HG02973 (cell line): ENCODE data around the gene C14orf93.
A peak's percentile ranks its signal among the peaks of the same experiment; 100 is the strongest.
"Not testable (repeated sequence)": the region's sequence is repeated elsewhere in the genome, so short reads cannot be mapped to it uniquely, and the experiment has no call there.

Experiments used
- ATAC-seq: cut with Tn5 transposase; IDR thresholded peaks from one replicate; pipeline ENCODE4 v1.9.1; 2021; ENCODE audit warnings: moderate library complexity; ENCODE audit not compliant: unreplicated experiment

C14orf93 gene

DNA sequence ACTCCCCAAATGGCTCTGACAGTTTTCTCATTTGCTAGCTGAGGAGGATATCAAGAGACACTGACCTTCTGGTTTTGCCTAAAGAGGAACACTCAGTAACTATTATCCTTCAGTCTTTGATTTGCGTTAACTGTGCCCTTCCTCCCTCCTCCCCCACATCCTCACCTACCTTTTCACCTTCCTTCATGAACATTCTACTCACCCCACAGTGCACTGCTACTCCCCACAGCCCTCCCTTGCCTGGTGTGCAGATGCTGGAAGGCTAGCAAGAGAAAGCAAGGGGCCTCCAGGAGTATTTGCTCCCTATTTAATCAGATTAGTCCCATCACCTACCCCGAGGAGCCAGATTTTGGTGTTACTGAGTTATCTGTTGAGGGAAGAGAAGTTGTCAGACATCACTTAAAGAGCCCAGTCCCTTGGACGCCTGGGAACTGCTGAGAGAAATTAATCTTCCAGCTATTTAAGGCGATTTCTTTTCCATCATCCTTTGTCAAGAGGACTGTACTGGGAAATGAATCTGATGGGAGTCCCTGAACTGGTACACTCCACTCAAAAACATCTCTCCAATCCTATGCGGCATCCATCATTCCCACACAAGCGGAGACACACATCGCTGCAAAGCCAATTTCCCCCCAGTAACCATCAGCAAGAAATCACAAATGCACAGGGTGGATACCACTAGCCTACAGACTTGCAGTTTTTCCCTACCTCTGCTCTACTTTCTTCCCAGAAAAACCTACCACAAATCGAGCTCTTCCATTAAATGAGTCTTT is 13.3 kb upstream of the C14orf93 start:
- ATAC-seq: no peak

GRCh38 chr14:23021889-23022442 is 12.0 kb upstream of the C14orf93 start:
- ATAC-seq: no peak

- ATAC-seq: no peak
These were observed 11.5 kb upstream of the C14orf93 start for GRCh38 chr14:23021434-23021833.

DNA sequence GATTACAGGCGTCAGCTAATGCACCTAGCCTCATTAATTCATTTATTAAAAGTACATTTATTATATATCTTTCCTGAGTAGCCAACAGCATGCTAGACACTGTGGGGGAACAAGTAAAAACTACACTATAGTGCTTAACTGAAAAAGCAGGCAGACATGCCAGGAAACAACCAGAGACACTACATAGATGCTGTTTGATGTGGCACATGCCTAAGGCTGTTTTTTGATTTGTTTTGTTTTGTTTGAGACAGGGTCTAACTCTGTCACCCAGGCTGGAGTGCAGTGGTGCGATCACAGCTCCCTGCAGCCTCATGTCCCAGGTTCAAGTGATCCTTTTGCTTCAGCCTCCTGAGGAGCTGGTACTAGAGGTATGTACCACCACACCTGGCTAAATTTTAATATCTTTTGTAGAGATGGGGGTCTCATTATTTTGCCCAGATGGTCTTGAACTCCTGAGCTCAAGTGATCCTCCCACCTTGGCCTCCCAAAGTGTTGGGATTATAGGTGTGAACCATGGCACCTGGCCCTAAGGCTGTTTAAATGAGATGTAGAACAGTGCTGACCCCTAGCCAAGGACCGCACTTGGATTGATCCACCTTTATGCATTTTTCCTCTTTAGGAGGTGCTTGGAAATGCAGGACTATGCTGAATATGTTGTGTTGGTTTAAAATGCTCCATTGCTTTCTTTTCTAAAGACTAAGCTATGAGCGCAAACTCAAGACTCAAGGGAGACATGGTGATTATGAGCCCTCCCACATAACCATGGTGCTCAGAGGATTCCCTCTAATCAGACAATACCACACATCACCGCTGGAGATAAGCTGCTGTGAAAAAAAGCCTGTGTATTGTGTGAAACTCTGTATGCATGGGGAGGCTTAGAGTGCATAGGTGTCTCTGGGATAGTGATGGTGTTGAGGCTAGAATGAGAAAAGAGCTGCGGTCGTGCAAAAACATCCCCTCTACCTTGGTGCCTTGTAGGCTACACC is 10.5 kb upstream of the C14orf93 start:
- no peak for ATAC-seq

GRCh38 chr14:23018107-23018506 is 8.2 kb upstream of the C14orf93 start:
- ATAC-seq: no peak

DNA sequence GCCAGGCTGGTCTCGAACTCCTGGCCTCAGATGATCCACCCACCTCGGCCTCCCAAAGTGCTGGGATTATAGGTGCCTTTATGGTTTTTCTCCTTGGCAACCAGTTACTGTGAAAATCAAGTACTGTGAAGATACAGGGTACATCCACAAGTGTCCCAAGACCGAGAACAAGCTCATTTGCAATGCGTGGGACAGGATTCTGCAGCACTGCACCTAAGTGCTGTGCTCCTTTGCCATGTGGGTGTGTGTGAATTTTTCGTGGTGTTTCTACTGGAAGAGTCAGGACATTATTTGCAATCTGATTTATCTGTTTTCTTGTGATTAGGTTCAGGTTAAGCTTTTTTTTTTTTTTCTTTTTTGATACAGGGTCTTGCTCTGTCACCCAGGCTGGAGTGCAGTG is 7.1 kb upstream of the C14orf93 start:
- ATAC-seq: no peak

DNA sequence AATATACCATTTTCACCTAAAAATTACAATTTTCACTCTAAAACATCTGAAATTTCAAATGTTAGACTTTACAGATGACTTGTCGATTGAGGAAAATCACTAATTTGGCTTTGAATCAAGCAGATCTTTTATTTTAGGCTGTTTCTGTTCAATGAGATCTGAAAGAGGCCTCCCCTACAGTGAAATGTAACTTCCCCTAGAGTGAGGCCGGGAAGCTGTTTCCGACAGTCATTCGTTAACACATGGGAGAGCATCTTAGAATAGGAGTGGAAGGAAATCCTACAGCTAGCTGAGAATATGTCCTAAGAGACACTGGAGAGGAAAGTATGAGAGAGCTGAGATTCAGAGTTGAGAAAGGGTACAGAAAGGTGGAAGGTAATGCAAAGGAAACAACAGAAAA is 5.7 kb upstream of the C14orf93 start:
- ATAC-seq: no peak

GRCh38 chr14:23013749-23014054 is 3.8 kb upstream of the C14orf93 start:
- not testable (repeated sequence) for ATAC-seq

DNA sequence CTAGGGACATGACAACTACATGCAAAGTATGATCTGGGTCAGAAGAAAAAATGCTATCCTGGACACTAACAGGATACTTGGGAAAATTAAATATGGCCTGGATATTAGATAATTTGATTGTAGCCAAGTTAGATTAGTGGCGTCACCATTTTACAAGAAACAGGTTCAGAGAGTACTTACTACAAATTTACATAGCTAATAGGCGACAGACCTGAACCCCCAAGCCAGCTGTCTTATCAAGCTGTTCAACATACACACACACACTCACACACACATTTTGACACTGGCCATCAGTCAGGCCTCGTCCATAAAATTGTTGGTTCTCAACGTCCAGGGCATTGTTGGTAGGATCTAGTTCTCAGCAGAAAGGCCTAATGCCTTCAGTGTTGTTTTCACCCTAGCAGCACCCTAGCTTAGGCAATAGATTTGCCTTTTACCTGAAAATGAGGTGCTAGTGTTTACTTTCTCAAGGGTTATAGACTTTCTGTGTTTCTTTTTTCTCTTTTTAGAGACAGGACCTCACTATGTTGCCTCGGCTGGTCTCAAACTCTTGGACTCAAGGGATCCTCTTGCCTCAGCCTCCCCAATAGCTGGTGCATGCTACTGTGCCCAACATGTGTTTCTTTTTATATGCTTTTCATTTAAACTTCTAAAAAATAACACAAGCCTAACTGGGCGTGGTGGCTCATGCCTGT is 3.3 kb upstream of the C14orf93 start:
- no peak for ATAC-seq

- ATAC-seq: no peak
These were observed 432 bp downstream of the C14orf93 start for GRCh38 chr14:23009483-23009938.

DNA sequence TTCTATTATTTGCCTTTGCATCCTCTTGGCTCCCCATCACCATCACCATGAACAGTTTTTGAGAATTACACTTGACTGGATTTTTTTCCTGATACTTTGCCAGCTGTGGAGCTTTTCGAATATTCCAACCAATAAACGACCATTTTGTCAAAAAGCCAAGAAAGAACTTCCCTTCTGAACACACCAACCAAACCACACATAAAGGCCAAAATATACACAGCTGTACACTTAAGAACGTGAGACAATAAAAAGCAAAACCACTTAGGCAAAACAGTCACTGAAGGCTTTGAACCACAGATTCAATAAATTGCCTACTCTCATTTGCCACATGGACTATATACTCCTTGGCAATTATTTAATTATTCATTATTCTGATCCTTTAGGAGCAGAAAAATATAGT is 1.1 kb downstream of the C14orf93 start:
- ATAC-seq: no peak

DNA sequence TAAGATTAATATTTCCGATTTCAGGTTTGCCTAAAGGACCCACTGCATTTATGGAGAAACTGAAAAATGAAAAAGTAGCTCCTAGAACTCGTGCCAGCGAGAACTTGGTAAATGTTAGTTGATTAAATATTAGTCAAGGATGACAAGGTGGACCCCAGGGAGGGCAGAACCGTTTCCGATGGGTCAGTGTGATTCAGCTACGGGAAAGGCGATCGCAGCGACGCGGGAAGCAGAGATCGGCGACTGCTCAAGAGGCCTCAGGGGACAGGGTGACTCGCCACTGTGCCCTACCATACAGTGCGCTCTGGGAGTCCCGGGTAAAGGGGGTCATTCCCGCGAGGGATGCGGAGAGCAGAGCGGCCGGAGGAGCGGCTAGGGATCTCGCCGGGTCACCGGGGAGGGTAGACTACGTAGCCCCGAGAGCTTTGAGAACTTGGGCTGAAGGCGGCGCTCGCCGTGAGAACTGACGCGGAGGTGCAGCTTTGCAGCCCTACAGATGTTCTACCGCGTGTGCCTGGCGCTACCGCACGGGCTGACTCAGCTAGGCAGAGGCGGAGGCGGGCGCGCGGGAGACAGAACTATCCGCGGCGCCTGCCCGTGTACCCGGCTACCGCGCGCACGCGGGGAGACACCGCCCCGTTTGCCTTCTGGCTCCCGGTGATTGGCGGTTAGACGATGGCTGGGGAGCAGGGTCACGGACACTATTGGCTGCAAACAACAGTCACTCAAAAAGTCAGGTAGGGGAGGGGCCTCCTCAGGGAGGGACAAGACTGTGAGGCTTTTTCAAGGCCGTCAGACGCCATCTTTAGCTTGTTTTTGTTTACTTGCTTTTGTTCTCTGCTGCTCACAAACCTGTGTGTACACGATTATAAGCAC is 3.2 kb downstream of the C14orf93 start:
- ATAC-seq: peak; percentile 91

GRCh38 chr14:23006188-23006534 is 3.8 kb downstream of the C14orf93 start:
- ATAC-seq: no peak

- no peak for ATAC-seq
These were observed 4.3 kb downstream of the C14orf93 start for GRCh38 chr14:23005451-23006187.

- ATAC-seq: not testable (repeated sequence)
These were observed 5.7 kb downstream of the C14orf93 start for GRCh38 chr14:23004274-23004673.

- ATAC-seq: no peak
These were observed 7.4 kb downstream of the C14orf93 start for GRCh38 chr14:23002592-23002991.

DNA sequence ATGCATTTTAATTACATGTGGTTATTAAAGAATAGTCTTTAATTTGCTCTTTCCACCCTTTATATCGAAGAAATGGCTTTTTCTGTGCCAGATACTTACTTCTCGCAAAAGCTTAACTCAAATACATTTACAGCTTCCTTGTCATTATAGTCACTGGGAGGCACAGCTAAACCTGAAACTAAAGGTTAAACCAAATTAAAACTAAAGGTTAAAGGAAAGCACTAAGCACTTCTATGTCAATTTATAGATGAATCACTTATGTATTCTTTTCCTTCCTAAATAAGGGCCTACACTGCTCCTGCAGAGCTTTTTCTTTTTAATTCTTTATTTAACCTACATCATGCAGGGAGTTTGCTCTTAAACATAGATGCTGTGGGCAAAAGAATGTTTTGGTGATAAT is 9.1 kb downstream of the C14orf93 start:
- no peak for ATAC-seq

DNA sequence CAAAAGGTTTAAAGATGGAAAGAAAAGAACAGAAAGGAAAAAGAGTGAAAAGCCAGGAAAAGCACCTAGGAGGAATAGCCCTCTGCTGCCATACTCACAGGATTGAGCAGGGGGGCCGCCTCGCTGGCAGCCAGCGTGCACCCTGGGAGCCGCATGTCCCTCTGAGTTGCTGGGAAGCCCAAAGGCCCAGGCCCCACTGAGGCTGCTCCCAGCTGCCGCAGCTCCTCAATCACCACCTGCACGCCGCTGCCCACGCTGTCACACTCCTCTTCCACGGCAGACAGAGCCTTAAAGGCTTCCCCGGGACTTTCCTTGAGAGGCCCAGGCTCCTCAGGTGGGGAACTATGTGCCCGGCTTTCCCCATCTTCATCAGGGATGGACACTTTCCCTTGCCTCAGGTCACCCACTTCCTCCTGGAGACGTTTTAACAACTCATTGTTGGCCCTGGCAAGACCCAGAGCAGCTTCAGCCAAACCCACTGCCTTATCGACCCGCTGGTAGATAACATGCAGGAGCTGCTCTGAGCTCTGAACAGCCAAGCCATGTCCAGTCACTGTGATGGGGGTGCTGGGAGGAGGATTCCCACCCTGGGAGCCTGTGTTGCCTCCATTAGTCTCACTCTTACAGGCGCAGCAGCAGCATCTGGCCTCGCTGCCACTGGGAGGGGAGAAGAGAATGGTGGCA is 11.5 kb downstream of the C14orf93 start:
- no peak for ATAC-seq
